Activated CD8-positive, alpha-beta memory T cell treated with anti-CD3 and anti-CD28 coated beads for 48 hours (primary cell): ENCODE measurements around the gene RFX2.

ENCODE experiments used
- DNase-seq, 3 experiments: peaks; one replicate each; pipeline ENCODE4 v3.0.0-alpha.2; 2020; ENCODE audit warnings: low read depth in 2 of 3, low spot score in 2 of 3

Gene RFX2

DNA sequence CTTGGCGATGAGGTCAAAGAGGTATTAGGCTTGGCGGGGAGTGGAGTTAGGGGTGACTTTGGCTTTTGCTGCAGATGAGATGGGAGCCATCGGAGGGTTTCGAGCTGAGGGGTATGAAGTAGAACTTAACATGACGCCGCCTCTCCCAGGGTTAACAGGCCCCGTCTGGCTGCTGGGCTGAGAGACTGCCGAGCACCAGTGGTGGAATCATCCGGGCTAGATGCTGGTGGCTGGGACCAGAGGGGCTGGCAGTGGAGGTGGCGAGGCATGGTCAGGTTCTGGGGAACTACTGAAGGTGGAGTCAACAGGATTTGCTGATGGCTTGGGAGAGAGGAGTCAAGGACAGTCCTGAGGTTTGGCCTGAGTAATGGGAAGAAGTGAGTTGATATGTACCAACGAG lies 4.9 kb downstream of the RFX2 start:
- DNase-seq, result no peak

DNA sequence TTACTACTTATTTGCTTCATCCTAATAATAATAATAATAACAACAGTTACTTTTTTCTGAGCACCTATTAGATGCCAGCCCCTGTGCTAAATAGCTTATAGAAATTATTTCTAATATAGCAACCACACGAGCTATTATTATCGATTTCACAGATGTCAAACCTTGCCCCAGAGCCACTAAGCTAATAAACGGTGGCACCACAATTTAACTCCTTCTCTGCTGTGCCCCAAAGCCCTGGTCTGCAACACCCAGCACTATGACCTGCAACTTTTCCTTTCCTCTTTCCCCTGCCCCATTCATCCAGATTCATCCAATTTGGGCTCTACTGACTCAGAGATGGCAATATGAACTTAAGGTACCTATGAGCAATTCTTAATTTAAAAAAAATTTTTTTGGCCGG lies 6.4 kb downstream of the RFX2 start:
- DNase-seq, result no peak

DNA sequence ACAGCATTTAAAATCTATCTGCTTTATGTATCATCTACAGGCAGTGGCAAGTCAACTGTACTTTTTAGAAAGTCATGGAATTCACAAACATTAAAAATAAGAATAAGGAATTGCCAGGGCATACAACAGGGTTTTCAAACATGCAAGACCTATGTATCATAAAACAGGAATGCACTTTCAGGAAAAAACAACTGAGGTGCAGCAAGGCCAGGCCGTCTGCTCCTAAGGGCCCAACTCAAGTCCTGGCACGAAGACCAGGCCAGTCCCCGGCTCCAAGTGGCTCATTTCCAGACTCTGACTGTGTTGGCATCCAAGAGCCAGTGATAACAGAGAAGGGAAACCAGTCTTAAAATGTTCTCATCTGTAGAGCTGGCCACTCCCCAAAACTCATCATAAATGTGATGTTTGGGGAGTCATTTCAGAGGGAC lies 7.1 kb downstream of the RFX2 start:
- no peak for DNase-seq

DNA sequence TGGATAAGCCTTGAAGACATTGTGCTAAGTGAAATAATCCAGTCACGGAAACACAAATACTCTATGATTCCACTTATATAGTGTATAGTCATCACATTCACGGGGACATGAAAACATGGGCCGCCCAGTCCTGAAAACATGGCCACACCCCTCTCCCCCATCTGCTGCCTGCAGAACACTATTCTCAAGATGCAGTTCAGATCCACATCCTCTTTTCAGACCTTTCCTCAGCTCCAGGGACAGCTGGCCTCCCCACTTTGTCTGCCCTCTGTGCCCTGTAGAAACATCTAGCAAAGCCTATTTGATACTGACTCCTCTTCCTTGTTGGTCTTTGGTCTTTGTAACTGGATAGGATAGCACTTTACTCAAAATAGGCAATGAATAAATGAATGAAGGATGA lies 8.3 kb downstream of the RFX2 start:
- DNase-seq, result no peak

DNA sequence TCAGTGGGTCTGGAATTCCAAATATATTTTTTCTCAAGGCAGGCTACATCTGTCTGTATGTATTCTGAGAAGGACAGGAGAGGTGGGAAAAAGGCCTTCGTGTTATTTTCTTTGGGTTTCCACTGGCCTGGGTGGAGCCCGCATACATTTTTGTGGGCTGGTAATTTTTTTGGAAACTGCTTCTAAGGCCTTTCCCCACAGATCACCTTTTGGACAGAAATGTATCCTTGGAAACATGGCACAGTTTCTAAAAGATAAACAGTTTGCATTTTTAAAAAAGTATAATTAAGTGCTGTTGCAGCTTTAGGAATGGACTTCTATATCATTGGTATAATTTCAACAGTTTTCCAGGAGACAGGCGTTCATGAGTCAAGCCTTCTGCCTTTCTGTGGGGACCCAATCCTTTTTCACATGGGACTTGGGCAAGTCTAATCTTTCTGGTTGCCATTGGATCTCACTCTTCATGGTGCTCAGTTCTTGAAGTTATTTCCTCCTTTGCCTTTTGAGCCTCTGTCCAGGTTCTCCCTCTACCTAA lies 8.9 kb downstream of the RFX2 start:
- no peak for DNase-seq

DNA sequence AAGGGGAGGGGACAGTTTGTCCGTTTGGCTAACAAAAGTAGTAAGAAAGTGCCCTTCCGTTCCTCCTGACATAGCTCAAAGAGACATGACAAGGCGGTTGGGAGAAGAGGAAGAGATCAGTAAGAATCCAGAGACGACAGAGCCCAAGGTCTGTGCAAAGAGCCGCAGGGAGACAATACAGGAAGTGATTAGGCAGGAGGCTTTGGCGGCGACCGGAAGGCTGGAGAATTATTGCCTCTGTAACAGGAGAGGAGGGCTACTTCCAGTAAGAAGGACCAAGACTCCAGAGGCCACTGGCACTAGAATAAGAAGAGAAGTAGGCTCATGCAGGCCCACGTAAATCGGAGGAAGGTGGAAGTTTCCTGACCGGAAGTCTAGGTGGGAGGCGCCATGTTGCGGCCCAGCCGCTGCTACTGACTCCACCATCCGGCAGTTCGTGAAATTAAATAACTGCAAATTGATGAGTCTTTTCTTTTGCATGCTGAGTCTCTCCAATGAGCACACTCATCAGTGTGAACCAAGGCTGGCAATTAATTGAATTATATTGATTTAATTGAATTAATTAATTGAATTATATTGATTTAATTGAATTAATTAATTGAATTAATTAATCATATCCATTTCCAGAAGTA lies 9.9 kb downstream of the RFX2 start:
- DNase-seq, result no peak

DNA sequence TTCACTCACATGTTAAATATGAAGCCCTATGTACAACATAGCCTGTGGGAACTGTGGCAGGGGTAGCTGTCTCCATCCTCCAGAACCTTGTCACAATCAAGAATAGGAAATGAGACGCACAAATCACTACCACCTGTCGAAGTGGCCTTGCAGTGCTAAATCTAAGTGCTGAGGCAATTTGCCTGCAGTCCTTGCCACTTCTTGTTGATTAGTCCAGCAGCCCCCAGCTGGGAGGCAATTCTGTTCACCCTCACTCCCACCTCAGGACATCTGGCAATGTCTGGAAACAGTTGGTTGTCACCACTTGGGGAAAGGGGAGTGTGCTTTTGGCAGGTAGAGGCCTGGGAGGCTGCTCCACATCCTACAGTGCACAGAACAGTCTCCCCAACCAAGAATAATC lies 10.7 kb downstream of the RFX2 start:
- no peak for DNase-seq

DNA sequence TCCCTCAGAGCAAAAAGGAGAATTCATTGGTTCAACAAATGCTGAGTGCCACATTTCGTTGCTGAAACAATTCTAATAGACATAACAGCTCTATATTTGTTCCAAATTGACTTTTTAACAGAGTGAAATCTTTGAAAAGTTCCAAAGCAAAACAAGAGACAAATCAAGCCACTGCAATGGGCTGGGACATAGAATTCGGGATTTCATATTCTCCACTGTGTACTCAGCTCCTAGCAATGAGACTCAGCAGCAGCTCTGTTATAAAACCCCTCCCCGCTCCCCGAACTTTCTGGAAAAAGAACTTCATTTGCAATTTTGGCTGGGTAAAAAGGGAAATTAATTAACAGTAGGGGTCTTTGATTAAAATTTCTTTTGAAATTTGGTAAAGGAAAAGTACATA lies 11.3 kb downstream of the RFX2 start:
- DNase-seq, result no peak

DNA sequence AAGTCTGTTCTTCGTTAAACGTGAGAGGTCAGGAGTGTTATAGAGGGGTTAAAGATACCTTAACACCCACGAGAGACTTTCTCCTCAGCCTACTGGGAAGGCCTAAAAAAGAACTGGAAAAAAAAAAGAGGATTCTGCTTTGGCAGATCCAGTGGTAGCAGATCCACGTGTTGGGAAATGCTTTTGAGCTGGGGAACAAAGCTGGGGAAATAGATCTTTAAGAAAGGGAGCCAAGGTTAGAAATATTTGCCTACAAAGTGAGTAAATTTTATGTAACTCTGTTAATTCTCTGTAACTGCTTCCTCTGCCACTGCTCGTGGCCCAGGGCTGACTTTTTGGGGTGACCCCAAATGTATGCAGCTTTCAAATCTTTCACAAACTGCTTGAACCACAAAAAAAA lies 11.7 kb downstream of the RFX2 start:
- DNase-seq, result no peak

DNA sequence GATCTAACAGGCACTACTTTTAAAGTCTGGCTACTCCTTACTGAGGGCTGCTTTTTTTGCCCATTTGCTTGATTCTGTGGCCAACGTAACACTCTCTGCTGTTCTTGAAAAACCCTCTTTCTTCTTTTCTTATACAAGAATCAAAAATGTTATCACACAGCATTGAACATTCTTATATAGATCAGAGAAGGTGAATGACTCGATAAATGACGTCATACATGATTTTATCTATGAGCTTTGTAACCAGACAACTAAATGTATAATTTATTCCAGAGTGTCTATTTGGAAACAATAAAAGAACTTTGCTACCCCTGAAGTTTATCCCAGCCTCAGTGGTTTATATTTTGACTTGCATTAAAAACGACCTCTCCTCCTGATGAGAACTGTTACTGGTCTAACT lies 12.4 kb downstream of the RFX2 start:
- DNase-seq, result no peak

DNA sequence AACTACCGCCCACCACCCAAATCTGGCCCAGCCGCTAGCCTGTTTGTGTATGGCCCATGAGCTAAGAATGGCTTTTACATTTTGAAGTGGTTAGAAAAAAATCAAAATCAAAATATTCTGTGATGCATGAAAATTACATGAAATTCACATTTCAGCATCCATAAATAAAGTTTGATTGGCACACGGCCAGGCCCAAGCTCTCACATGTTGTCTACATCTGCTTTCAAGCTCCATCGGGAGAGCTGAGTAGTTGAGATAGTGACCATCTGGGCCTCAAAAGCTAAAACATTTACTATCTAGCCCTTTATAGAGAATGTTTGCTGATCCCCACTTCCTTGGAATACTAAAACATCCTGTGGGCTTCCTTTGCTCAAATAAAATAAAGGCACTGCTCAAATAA lies 14.5 kb downstream of the RFX2 start:
- no peak for DNase-seq

DNA sequence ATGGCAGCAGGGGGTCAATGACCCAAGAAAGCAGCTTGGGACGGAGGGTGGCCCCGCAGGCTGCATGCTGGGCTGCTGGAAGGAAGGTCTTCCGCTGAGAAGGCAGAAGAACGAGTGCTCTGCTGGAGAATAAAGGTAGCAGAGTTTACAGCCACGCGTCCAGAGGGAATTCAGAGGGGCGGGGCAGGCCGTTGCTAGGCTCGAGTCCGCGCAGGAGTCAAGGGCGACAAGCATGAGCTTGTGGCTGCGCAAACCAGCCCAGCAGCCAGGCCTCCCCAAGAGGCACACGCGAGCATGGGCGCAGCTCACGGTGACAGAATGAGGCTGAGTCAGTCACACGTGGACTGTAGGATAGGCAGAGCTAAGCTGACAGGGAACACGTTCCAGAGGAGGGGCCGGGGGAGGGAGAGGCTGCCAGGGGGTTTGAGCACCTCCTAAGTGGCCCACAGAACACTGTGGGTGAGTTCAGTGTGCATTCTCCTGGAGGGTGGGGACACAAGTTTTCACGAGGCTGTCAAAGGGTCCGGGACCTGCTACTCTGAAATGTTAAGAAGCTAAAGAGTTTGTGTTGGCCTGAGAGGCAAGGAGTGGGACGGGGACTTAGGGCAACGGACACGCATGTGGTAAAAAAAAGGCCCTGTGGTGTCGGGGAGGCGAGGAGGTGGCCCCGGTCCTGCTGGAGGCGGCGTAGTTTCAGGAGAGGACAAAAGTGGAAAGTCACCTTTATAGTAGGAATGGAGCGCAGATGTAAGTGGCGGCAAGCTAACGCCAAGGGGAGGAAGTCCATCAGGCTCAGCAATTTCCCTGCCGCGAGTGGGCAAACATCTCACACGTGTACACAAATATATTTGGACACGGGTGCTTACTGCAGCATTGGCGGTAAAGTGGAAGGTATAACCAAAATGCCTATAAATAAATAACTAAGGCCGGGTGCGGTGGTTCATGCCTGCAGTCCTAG lies 17.7 kb downstream of the RFX2 start:
- DNase-seq, result no peak

DNA sequence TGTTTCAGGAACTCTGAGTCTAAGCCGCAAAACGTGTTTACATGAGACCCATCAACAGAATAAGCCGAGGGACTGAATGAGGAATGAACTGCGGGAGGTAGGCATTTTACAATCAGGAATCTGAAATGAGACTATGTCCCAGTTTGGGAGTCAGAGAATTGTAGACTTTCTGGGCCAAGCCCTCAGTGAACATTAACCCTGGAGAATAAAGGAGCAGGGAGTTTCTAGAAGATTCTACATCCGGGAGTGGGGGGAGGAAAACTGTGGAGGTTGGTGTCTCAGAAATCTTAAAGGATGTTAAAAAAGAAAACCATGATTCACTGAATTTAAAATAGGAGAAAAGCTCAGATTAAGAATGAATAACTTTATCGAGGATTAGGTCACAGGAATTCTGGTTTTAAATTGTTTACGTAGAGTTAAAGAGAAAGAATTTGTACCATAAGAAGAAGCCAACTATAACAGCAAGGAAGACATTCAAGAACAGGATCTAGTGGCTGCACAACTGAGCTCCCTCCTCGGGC lies 18.5 kb downstream of the RFX2 start:
- no peak for DNase-seq

DNA sequence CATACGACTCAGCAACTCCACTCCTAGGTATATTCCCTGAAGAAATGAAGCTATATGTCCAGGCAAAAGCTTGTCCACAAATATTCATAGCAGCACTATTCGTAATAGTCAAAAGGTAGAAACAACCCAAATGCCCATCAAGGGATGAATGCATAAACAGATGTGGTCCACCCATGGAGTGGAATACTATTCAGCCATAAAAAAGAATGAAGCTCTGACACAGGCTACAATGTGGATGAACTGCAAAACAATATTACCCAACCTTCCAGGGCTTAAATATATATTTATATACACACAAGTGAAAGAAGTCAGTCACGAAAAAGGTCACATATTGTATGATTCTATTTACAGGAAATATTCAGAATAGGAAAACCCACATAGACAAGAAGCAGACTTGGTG lies 19.7 kb downstream of the RFX2 start:
- DNase-seq, result no peak

DNA sequence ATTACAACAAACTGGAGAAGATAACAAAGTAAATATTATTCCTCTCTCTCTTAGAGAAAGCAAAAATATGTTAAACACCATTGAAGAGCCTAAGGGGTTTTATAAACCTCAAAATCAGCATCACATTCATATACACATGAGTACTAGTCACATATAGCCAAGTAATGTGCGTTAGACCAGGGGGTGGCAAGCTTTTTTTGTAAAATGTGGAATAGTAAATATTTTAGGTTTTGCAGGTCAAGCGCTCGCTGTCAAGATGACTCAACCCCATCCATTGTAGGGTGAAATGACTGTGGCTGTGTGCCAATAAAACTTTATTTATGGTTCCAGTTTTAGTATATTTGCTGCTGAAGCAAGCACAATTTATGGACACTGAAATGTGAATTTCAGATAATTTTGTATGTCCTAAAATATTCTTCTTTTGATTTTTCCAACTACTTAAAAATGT lies 21.7 kb downstream of the RFX2 start:
- no peak for DNase-seq

DNA sequence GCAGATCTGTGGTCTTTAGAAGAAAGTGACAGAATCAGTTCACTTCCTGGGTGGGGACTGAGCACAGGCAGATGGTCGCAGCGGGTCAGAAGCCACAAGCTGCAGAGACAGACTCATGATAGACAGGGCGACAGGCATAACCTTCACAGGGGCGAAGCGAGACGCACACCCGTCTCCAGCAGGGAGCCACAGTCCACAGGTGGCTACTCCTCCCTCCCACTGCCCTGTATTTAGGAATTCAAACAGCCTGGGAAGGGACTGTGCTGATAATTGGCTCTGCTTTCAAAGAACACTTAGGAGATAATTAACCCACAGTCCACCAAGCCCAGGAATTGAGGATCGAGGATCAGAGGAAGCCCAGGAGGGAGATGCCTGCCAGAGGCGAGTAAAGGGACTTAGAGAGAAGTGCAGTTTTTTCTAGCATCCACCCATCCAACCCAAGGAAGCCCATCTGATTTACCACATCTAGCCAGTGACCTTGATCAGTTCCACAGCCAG lies 23.2 kb downstream of the RFX2 start:
- no peak for DNase-seq

DNA sequence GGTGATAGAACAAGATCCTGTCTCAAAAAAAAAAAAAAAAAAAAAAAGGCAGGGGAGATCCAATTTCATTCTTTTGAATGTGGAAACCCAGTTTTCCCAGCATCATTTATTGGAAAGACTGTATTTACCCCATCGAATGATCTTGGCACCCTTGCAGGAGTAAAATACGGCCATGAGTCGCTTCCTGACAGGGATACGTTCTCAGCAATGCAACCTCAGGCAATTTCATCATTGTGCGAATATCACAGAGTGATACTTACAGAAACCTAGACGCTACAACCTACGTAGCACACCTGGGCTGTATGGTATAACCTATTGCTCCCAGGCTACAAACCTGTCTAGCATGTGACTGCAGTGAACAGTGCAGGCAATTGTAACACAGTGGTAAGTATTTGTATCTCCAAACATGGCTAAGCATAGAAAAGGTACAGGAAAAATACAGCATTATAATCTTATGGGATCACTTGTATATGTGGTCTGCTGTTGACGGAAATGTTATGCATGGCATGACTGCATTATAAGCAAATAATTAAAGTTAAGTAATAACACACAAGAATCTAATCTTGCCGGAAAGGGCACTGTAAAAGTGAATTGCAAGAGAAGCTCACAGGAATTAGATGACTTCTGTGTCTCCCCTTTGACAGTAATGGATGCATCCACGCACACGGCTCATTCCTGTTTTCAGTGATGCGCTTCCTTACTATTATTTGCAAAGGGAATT lies 24.1 kb downstream of the RFX2 start:
- no peak for DNase-seq

DNA sequence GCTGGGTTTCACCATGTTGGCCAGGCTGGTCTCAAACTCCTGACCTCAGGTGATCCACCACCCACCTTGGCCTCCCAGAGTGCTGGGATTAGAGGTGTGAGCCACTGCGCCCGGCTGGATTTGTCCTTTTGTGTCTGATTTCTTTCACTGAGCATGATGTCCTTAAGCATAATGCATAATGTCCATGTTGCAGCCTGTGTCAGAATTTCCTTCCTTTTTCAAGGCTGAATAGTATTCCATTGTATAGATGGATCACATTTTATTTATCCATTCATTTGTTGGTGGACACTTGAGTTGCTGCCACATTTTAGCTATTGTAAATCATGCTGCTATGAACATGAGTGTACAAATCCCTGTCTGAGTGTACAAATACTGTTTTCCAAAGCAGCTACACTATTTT lies 25.5 kb downstream of the RFX2 start:
- DNase-seq, result no peak

DNA sequence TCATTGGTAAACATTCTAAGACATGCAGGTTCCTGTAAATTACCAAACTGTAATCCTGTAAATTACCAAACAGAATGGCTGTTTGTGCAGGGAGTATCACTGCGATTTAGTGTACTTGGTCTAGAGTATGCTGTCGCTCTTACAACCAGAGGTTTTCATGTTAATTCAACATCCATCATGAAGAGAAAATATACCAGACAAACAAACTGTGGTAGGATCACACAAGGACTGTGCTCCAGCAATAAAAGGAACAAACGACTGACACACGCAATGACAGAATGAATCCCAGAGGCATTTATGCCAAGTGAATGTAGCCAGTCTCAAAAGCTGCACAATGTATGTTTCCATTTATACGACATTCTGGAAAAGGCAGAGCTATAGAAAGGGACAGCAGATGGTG lies 31.2 kb downstream of the RFX2 start:
- DNase-seq, result no peak

DNA sequence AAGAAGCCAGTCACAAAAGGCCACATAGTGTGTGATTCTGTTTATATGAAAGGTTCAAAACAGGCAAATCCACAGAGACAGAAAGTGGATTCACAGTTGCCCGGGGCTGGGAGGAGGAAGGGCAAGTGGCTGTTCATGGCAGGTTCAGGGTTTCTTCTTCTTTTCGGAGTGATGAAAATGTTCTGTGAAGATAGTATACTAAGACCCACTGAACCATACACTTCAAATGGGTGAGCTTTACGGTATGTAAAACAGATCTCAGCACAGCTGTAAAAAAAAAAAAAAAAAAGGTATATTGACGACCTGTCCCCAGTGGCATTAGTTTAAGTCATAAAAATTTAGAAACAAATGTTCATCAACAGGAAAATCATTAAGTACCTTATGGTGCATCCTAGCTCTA lies 32.2 kb downstream of the RFX2 start:
- DNase-seq, result no peak
